GM18873 (cell line): ENCODE data around the gene LRRC8E.
"Not testable (repeated sequence)": the region's sequence is repeated elsewhere in the genome, so short reads cannot be mapped to it uniquely, and the experiment has no call there.

Source experiments
- ATAC-seq: cut with Tn5 transposase; IDR thresholded peaks from one replicate; pipeline ENCODE4 v1.9.1; 2021; ENCODE audit warnings: mild to moderate bottlenecking, moderate library complexity, moderate number of reproducible peaks; ENCODE audit not compliant: unreplicated experiment, low FRiP score

LRRC8E gene

DNA sequence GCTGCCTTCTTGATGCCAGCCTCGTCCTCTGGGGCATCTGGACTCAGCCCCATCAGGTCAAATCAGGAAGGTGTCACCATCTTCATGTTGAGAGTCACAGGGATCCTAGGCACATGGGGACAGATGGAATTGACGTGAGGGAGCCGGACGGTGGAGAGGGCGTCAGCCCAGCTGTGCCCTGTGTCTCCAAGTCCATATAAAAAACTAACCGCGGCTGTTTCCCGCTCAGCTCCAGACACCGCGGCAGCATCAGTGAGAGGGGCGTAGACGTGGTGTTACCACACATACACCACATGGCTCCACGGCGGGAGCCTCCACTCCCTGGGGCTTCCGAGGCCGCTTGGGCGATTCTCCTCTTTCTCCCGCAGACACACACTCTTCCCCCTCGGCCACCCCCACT lies 8.5 kb upstream of the LRRC8E start:
- no peak for ATAC-seq

DNA sequence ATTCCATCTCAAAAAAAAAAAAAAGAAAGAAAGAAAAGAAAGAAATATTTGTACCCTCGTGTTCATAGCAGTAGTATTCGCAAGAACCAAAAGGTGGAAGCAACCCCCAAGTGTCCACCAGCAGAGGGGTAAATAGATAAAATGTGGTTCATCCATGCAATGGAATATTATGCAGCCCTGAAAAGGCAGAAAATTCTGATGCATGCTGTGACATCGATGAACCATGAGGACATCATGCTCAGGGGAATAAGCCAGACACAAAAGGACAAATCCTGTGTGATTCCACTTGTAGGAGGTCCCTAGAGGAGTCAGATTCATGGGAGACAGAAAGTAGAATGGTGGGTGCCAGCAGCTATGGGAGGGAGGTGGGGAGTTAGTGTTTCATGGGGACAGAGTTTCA lies 6.4 kb upstream of the LRRC8E start:
- ATAC-seq, result no peak

DNA sequence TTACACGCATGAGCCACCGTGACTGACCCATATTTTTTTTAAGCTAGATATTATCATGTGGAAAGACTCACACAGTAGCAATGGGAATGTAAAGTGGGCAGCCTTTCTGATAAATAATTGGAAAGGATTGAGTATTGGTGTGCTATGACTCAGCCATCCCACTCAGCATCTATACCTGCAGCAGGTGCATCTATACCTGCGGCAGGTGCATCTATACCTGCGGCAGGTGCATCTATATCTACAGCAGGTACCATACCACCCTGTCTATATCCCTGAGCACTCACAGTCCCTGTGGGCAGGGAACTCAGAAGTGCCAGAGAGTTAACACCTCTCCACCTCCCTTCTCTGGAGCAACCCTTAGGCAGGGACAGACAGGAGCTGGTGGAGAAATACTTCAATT lies 5.2 kb upstream of the LRRC8E start:
- ATAC-seq, result no peak

DNA sequence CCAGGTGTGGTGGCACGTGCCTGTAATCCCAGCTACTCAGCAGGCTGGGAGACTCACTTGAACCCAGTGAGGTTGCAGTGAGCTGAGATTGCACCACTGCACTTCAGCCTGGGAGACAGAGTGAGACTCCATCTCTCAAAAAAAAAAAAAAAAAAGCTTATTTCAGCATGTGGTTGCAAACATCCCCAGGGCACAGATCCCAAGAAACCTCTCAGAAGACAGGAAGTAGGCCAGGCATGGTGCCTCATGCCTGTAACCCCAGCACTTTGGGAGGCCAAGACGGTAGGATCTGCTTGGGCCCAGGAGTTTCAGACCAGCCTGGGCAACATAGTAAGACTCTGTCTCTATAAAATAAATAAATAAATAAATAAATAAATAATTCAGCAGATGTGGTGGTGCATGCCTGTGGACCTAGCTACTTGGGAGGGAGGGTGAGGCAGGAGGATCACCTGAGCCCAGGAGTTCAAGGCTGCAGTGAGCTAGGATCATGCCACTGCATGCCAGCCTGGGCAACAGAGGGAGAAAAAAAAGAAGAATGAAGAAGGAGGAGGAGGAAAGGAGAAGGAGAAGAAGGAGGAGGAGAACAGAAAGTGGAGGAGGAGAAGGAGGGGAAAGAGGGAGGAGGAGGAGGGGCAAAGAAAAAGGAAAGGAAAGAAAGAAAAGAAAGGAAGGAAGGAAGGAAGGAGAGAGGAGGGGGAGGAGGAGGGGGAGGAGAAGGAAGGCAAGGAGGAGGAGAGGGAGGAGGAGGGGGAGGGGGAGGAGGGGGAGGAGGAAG lies 4.3 kb upstream of the LRRC8E start:
- ATAC-seq, result no peak

DNA sequence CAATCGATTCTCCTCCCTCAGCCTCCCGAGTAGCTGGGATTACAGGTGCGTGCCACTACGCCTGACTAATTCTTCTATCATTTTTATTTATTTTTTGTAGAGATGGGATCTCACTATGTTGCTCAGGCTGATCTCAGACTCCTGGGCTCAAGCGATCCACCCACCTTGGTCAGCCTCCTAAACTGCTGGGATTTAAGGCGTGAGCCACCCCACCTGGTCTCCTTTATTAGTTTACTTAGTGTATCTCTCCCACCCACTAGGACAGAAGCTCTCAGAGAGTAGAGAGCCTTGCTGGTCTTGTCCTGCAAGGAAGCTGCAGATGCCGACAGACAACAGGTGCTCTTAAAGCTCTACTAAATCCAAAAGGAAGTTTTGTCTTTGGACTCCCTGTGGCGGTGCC lies 2.5 kb upstream of the LRRC8E start:
- ATAC-seq, result no peak

DNA sequence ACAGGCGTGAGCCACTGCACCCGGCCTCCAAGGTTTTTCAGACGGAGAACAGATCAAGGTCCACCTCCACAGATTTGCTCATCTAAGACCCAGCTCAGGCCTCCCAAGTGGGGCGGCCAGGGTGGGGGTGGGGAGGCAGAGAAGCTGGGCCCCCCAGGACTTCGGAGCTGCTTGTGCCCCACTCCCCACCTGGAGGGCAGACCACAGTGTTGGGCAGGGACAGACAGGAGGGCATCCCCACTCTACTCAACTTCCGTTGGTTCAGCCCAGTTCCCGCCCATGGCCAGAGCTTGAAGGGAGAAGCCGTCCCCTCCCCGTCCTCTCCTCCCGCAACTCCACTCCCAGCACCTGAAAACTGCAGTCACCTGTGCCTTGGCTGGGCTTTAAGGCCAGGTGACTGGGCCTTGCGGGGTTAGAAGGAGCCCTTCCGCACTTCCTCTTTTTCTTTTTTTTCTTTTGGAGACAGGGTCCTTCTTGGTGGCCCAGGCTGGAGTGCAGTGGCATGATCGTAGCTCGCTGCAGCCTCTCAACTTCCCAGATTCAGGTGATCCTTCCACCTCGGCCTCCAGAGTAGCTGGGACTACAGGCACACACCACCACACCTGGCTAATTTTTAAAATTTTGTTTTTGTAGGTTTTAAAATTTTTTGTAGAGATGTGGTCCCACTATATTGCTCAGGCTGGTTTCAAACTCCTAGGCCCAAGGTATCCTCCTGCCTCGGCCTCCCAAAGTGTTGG lies 734 bp upstream of the LRRC8E start:
- ATAC-seq, result no peak

DNA sequence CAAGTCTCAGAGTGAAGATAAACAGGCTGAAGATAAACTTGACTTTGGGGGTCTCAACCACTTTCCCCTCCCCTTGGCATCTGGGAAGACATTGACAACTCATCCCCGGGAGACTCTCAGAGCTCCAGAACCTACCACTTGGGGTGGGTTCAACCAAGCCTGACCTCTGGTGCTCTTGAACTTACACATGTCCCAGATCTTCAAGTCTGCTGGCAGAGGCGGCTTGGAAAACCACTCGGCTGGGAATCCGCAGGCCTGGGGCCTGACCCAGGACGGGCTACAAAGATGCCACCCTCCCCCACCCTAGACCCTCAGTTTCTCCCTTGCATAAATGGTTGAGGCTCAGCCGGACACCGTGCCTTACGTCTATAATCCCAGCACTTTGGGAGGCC lies 512 bp downstream of the LRRC8E start:
- no peak for ATAC-seq

DNA sequence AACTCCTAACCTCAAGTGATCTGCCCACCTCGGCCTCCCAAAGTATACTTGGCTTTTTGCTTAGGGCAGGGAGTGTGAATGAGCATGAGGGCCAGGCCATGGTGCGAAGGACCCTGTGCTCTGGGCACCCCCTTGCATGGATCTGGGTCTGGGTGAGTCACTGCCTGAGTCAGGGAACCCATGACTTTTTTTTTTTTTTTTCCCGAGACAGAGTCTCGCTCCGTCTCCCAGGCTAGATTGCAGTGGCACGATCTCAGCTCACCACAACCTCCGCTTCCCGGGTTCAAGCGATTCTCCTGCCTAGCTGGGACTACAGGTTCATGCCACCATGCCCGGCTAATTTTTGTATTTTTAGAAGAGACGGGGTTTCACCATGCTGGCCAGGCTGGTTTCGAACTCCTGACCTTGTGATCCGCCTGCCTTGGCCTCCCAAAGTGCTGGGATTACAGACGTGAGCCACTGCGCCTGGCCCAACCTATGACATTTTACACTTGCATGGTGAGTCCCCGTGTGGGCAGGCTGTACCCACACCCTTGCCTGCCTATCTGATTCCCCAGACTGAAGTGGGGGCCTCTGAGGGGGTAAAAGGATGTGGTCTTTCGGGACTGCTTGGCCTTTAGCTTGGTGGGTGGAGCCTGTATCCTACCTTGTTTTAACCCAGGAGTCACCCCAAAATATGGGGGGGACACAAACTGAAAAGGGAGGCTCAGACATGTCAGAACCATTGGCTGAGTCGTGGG lies 5.2 kb downstream of the LRRC8E start:
- not testable (repeated sequence) for ATAC-seq

DNA sequence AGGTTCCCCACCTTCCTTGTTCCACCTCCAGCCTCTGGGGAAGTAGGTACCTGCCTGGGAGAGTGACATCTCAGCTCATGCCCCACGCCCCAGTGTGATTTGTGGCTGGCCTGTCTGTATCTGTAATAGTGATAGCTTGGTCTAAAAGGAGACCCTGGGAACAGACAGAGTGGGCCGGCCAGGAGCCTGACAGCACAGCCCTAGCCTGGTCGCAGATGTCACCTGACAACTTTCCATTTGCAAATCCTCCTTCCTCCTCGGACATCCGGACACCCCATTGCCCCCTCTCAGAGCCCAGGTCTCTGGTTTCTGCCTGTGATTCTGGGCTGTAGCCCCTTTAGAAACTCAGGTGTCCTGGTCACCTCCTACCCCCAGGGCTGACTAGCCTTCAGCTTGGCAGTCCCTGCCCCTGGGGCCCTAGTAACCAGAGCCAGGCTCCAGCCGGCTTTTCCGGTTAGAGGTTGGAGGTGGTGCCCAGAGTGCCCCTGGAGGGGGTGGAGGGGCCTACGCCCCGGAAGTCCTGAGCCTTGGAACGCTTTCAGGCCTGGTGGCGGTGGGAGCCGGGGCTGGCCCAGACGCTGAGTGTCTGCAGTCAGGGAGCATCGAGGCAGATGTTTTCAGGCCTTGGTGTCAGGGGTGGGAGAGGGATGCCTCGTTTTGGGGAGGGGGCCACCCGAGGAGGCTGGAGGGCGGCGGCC lies 6.5 kb downstream of the LRRC8E start:
- ATAC-seq, result no peak

DNA sequence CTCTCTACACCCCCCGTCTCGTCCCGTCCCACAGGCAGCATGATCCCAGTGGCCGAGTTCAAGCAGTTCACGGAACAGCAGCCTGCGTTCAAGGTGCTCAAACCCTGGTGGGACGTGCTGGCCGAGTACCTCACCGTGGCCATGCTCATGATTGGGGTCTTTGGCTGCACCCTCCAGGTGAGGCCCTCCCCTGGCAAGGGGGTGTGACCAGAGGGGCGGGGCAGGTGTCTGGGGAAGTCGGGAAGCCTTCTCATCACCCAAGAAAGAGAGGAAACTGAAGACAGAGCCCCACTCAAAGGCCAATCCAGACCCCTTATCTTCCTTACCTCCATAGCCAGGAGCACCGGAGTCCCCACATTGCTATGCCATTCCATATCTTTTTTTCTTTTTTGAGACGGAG lies 7.3 kb downstream of the LRRC8E start:
- ATAC-seq, result no peak

DNA sequence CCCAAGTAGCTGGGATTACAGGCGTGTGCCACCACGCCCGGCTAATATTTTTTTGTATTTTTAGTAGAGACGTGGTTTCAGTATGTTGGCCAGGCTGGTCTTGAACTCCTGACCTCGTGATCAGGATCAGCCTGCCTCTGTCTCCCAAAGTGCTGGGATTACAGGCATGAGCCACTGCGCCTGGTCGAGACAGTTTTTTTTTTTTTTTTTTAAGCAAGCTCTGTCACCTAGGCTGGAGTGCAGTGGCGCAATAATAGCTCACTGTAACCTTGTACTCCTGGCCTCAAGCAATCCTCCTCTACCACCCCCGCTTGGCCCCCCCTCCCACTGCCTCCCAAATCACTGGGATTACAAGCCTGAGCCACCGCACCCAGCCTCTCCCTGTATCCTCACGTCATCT lies 9.0 kb downstream of the LRRC8E start:
- ATAC-seq, result no peak

DNA sequence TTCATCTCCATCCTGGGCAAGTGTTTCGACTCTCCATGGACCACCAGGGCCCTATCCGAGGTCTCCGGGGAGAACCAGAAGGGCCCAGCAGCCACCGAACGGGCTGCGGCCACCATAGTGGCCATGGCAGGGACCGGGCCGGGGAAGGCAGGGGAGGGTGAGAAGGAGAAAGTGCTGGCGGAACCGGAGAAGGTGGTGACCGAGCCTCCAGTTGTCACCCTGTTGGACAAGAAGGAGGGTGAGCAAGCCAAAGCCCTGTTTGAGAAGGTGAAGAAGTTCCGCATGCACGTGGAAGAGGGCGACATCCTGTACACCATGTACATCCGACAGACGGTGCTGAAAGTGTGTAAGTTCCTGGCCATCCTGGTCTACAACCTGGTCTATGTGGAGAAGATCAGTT lies 10.7 kb downstream of the LRRC8E start:
- no peak for ATAC-seq

DNA sequence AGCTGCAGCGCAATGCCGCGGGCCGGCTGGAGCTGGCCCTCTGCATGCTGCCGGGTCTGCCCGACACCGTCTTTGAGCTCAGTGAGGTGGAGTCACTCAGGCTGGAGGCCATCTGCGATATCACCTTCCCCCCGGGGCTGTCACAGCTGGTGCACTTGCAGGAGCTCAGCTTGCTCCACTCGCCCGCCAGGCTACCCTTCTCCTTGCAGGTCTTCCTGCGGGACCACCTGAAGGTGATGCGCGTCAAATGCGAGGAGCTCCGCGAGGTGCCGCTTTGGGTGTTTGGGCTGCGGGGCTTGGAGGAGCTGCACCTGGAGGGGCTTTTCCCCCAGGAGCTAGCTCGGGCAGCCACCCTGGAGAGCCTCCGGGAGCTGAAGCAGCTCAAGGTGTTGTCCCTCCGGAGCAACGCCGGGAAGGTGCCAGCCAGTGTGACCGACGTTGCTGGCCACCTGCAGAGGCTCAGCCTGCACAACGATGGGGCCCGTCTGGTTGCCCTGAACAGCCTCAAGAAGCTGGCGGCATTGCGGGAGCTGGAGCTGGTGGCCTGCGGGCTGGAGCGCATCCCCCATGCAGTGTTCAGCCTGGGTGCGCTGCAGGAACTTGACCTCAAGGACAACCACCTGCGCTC lies 11.6 kb downstream of the LRRC8E start:
- ATAC-seq, result no peak

DNA sequence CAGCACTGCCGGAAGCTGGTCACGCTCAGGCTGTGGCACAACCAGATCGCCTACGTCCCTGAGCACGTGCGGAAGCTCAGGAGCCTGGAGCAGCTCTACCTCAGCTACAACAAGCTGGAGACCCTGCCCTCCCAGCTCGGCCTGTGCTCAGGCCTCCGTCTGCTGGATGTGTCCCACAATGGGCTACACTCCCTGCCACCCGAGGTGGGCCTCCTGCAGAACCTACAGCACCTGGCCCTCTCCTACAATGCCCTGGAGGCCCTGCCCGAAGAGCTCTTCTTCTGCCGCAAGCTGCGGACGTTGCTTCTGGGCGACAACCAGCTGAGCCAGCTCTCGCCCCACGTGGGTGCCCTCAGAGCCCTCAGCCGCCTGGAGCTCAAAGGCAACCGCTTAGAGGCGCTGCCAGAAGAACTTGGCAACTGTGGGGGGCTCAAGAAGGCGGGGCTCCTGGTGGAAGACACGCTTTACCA lies 12.1 kb downstream of the LRRC8E start:
- ATAC-seq, result no peak

DNA sequence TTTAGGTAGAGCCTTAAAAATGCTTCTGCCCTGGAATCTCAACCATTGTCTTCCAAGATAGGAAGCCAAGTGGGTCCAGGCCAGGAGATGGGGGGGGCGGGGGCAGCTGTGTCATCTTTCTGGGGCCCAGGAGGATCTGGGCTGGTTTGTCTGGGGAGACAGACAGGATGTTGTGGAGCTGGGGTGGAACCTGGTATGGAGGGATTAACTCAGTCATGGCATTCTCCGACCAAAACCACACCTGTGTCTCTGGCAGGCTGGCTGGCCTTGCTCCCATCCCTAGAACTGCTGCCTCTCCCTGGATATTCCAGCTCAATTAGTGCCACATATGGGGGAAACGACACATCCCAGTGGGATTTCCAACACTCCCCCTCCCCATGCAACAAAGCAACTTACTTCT lies 12.6 kb downstream of the LRRC8E start:
- no peak for ATAC-seq

DNA sequence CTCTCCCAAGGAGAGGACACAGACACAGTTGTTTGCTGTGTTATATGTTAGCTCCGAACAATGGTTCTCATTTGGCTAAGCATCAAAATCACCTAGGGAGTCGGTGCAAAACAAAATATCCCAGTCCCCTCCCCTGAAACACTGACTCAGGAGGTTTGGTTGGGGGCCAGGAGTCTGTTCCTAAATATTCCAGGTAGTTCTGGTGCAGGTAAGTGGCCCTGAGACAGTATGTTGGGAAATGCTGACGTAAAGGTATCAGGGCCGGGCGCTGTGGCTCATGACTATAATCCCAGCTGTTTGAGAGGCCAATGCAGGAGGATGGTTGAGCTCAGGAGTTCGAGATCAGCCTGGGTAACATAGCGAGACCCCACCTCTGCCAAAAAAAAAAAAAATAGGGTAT lies 13.0 kb downstream of the LRRC8E start:
- no peak for ATAC-seq

DNA sequence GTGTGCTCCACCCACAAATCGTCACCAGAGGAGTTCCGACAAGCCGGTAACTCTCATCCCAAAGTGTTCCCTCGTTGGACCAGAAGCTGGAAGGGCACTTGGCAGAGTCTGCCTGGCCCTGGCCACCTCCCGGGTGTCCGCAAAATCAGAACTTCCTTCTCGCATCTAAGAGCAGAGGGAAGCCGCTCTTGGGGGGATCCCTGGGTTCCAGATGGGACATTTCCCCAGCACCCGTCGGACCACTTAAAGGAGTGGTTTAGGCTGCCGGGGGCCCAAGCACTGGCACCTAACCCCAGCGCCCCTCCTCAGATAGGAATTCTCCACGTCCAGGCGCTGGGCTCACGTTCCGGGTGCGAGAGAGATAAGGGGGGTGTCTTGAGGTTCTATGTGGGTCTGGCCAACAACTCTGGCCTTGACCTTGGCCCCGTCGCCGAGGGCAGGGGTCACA lies 14.5 kb downstream of the LRRC8E start:
- no peak for ATAC-seq

DNA sequence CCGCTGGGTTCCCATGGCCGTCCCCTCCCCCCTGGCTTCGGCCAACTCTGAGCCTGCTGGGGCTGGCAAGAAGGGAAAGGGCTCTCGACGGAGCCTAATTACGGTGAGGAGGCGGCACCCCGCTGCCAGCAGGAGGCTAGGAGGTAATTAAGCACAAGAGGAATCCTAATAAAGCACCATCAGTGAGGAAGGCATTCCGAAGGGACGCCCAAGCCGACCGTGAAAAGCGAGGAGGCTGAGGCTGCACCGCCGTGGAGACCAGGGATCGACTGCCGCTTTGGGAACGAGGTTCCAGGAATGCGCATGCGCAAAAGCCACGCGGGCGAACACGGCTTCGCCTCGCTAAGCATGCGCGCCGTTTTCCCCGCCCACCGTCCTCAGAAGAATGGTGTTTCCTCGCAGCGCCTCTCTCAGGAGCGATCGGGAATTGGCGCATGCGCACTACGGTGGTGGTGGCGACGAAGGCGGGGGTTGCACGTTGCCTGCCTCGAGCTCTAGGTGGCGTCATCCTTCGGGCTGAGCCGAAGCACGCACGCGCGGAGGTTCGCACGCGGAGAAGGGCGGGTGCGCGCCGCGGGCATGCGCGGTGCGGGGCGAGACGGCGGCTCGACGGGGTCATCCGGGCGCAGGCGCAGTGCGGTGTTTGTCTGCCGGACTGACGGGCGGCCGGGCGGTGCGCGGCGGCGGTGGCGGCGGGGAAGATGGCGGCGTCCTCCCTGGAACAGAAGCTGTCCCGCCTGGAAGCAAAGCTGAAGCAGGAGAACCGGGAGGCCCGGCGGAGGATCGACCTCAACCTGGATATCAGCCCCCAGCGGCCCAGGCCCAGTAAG lies 15.1 kb downstream of the LRRC8E start, which contains the start of gene MAP2K7:
MAP2K7 (plus strand) TSS at position 634 of the 830 bp plus-strand sequence; CDS start at position 702, 68 bp downstream.
- peak; percentile 84 for ATAC-seq
